AG20443 (cell line): ENCODE results near the gene PXDC1.
"Not testable (repeated sequence)": the region's sequence is repeated elsewhere in the genome, so short reads cannot be mapped to it uniquely, and the experiment has no call there.

Experiments
- DNase-seq: peaks from one replicate; pipeline ENCODE4 v3.0.0; 2012; ENCODE audit warnings: low spot score, mixed read lengths

Gene PXDC1

GRCh38 chr6:3731700-3732099 lies 19.8 kb downstream of the PXDC1 start:
- DNase-seq, result no peak

GRCh38 chr6:3729603-3730344 lies 21.7 kb downstream of the PXDC1 start:
- no peak for DNase-seq

- DNase-seq, result no peak
These were observed 23.9 kb downstream of the PXDC1 start for GRCh38 chr6:3727593-3728108.

GRCh38 chr6:3727036-3727435 lies 24.5 kb downstream of the PXDC1 start:
- no peak for DNase-seq

GRCh38 chr6:3726421-3726820 lies 25.1 kb downstream of the PXDC1 start:
- no peak for DNase-seq

- peak; percentile 55 for DNase-seq
These were observed 26.1 kb downstream of the PXDC1 start for GRCh38 chr6:3725145-3726047.

GRCh38 chr6:3724451-3725144 lies 26.9 kb downstream of the PXDC1 start:
- DNase-seq, result peak; percentile 70

DNA sequence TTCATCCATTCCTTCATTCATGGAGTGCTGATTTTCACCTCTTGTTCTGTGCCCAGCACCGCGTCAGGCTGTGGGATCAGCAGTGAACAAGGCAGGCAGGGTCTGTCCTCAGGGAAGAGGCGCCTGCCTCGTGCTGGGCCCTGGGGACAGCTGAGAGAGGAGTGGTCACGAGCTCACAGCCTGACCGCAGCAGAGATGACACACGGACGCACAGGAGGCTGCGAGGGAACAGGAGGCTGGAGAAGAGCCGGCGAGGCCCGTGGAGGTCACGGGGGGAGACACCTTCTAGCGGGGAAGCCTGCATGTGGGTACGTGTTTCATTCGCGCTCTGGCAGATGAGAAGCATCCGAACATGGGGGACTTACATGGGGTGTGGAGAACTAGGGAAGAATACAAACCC lies 27.5 kb downstream of the PXDC1 start:
- no peak for DNase-seq

- DNase-seq, result no peak
These were observed 28.3 kb downstream of the PXDC1 start for GRCh38 chr6:3723251-3723650.

DNA sequence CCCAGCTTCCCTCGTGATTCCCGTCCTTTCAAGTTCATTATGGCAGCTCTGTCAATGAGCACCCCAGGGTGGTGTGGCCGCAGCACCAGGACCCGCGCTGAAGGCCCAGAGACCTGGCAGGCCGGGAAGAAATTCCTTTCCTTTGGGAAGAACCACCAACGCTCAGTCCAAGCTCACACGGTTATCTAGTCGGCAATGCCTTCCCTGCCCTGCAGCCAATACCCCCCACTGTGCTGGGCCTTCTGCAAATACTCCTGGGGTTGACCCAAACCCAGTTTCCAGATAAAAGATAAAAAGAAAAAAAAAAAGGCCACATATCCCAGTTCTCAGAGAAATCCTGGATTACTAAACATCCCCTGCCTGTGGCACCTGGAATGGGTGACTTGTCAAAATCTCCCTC lies 28.7 kb downstream of the PXDC1 start:
- no peak for DNase-seq

DNA sequence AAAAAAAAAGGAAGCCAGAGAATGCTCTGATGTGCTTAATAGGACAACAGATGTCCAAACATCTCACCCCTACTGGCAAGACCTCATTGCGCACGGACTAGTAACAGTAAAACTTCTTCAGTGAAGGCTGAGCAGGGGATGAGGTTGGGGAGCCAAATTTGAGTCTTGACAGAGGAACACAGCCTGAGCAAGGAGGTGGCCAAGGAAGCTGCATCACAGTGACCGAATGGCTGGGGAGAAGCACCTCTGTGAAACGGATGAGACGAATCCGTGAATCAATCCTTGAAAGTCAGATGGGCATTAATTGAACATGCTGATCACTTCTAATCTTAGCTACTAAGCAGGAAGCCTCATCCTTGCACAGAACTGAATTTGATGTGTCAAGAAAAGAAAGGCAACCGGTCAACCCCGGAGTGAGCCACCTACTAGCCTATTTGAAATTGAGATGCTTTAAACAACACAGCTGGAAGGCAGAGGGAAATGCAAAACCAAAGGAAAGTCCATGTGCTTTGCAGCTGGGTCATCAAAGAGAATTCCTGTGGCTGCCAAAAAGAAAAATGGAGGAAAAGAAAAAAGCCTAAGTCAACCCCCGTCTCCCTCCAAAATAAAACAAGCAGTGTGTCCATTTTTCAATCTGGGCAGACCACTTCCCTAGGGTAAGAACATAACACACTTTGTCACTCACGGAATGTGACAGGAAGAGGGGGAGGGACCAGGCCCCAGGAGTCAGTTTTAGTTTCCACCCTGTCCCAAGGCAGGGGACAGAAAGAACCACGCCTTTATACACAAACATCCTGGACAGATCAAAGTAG lies 29.5 kb downstream of the PXDC1 start:
- DNase-seq, result peak; percentile 70

DNA sequence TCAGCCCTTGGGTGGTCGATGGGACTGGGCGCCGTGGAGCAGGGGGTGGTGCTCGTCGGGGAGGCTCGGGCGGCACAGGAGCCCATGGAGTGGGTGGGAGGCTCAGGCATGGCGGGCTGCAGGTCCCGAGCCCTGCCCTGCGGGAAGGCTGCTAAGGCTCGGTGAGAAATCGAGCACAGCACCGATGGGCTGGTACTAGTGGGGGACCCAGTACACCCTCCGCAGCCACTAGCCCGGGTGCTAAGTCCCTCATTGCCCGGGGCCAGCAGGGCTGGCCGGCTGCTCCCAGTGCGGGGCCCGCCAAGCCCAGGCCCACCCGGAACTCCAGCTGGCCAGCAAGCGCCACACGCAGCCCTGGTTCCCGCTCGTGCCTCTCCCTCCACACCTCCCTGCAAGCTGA lies 30.7 kb downstream of the PXDC1 start:
- not testable (repeated sequence) for DNase-seq

DNA sequence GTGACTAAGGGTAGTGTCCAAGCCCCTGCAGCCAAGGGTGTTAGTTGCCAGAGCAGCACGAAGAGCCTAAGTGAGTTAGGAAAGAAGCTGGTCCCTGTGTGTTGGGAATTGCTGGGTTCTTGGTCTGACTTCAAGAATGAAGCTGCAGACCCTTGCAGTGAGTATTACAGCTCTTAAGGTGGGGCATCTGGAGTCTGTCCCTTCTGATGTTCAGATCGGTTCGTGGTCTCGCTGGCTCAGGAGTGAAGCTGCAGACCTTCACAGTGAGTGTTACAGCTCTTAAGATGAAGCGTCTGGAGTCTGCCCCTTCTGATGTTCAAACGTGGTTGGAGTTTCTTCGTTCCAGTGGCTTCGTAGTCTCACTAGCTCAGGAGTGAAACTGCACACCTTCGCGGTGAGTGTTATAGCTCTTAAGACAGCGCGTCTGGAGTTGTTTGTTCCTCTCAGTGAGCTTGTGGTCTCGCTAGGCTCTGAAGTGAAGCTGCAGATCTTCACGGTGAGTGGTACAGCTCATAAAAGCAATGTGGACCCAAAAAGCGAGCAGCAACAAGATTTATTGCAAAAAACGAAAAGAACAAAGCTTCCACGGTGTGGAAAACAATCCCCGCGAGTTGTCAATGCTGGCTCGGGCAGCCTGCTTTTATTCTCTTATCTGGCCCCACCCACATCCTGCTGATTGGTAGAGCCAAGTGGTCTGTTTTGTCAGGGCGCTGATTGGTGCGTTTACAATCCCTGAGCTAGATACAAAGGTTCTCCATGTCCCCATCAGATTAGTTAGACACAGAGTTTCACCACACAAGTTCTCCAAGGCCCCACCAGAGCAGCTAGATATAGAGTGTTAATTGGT lies 31.8 kb downstream of the PXDC1 start:
- no peak for DNase-seq

- no peak for DNase-seq
These were observed 33.1 kb downstream of the PXDC1 start for GRCh38 chr6:3718407-3718806.

DNA sequence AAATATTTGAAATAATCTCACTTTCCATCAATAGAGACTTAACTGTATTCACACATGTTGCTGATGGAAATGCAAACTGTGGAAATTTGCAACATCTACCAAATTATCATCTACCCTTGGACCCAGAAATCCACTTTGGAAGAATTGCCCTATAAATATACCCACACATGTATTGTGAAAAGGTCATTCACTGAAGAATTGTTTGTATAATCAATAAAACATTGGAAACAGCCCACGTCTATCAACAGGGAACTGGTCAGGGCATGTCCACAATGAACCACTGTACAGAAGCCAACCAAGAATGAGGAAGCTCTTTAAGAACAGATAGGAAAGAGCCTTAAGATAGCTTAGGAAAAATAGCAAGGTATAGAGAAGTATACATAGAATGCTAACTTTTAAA lies 36.2 kb downstream of the PXDC1 start:
- no peak for DNase-seq

GRCh38 chr6:3714768-3715167 lies 36.7 kb downstream of the PXDC1 start:
- DNase-seq, result no peak

GRCh38 chr6:3714111-3714510 lies 37.4 kb downstream of the PXDC1 start:
- no peak for DNase-seq

GRCh38 chr6:3712827-3713665 lies 38.5 kb downstream of the PXDC1 start:
- no peak for DNase-seq

- DNase-seq, result no peak
These were observed 39.7 kb downstream of the PXDC1 start for GRCh38 chr6:3711776-3712175.

- no peak for DNase-seq
These were observed 41.1 kb downstream of the PXDC1 start for GRCh38 chr6:3710403-3710802.
